Activated naive CD8-positive, alpha-beta T cell treated with anti-CD3 and anti-CD28 coated beads, Interleukin-2, amount 10 ng/mL, durations not matched to agents 7 days and 5 days (primary cell): ENCODE measurements around the gene USP27X. TPM values are rescaled to one million over a fixed set of nuclear protein-coding genes. Genes with fewer than 3 reads are reported as not detected.

Experiments
- ATAC-seq: fragments of 150-1000 bp; cut with Tn5 transposase; one replicate; pipeline ENCODE4 v1.10.0; 2021; ENCODE audit warnings: low read depth, moderate library complexity
- POLR2A ChIA-PET: fragments of 350-600 bp; sonication (Branson Sonifier 250); formaldehyde crosslinking; loops from one replicate; lab custom pipeline; 2021; ENCODE audit warnings: antibody characterized with exemption; lab: Charles Lee
- DNase-seq: peaks from one replicate; pipeline ENCODE4 v3.0.0; 2021
- H3K27ac Mint-ChIP-seq: one replicate; pipeline ENCODE4 v1.8.0; 2022; ENCODE audit warnings: mild to moderate bottlenecking, mixed read lengths
- H3K27me3 Mint-ChIP-seq: one replicate; pipeline ENCODE4 v1.8.0; 2022; ENCODE audit warnings: mild to moderate bottlenecking, moderate library complexity, mixed read lengths
- H3K36me3 Mint-ChIP-seq: one replicate; pipeline ENCODE4 v1.8.0; 2021; ENCODE audit warnings: mild to moderate bottlenecking, mixed read lengths
- H3K4me1 Mint-ChIP-seq: one replicate; pipeline ENCODE4 v1.8.0; 2021; ENCODE audit warnings: mixed read lengths
- H3K4me3 Mint-ChIP-seq: one replicate; pipeline ENCODE4 v1.8.0; 2022; ENCODE audit warnings: mild to moderate bottlenecking, moderate library complexity, mixed read lengths
- H3K9me3 Mint-ChIP-seq: one replicate; pipeline ENCODE4 v1.8.0; 2021; ENCODE audit warnings: mixed read lengths
- total RNA-seq, 2 experiments: library from RNA; stranded (reverse); gene quantifications; one replicate each; pipeline ENCODE4 v1.2.3, GENCODE V29; 2021

USP27X gene
- total RNA-seq, 2 experiments from 2014 or later = 3.3 to 3.5 TPM

DNA sequence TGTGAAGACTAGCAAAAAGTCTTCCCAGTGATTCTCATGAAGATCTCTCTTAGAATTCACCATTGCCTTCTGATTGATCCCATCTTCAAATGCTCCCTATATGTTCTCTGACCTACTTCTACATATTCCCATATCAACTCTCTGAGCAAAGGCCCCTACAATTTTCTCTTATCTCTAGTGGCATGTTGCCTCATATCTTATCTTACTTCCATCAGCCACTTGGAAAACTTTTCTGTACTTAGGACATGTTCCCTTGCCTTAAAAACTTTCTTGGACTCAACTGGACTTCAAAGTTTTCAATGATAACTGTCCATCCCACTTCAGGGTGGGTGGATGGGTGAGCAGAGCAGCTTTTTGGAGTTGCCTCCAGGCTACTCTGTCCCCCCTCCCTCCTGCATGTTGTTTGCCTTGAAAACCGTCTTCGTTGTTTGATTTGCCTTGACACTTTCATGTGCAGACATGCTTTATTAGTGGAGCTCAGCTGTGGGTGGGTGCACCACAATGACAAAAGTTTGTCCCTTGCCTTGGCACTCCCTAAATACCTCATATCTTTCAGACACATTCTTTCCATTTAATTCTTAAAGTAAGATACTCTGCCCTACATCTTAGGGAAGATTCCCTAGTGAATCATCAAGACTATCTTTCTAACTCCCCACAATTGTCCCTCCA is 18.3 kb upstream of the USP27X start:
- DNase-seq = no peak
- Mint-ChIP-seq H3K27ac (no peak overlapping the region), H3K4me3 (no peak overlapping the region), H3K4me1 (no peaks in the 10 kb centered on the region), H3K9me3 (no peaks in the 10 kb centered on the region), H3K36me3 (no peaks in the 10 kb centered on the region), H3K27me3 (no peaks in the 10 kb centered on the region)
- POLR2A ChIA-PET = no interaction called here
- no peak for ATAC-seq

DNA sequence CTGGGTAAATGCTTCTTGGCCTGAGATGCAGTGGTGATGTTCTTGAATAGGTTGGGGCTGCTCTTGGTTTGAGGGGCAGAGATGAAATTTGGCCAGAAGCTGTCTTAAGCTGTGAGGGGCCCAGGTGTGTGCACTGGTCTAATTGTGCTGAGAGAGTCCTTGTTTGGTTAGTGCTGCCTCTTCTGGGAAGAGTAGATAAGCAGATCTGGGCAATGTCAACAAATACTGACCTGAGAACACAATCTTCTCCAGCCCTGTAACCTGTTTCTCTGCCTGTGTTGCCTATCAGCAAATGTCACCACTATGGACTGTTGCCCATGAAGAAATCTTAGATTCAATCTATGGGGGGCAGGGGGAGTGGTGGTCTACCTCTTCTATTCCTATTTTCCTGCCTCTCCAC is 17.2 kb upstream of the USP27X start:
- Mint-ChIP-seq H3K9me3 (no peaks in the 10 kb centered on the region), H3K36me3 (no peaks in the 10 kb centered on the region), H3K4me3 (no peak overlapping the region), H3K27me3 (no peaks in the 10 kb centered on the region), H3K27ac (no peak overlapping the region), H3K4me1 (no peaks in the 10 kb centered on the region)
- POLR2A ChIA-PET = no interaction called here
- DNase-seq (no peak), ATAC-seq (no peak)

DNA sequence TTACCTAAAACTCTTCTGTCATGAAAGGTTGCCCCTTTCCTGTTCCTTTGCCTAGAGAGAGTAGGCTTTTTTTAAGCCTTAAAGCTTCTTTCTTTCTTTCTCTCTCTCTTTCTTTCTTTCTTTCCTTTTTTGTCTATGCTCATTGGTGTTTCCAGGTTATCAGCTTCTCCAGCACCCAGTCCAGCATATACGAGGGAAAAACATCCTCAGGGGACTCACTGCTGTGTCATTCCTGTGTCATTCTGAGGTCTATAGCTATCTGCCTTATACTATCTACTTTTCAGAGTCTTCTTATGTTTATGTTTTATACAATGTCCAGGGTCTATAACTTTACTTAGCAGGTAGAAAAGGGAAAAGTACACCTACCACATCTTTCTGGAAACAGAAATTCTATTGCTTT is 10.5 kb upstream of the USP27X start:
- H3K4me3 Mint-ChIP-seq = no peak overlapping the region
- no peaks in the 10 kb centered on the region for H3K36me3 Mint-ChIP-seq
- H3K9me3 Mint-ChIP-seq = no peaks in the 10 kb centered on the region
- ATAC-seq = no peak
- peaks cover 15% of the 10 kb centered on the region for H3K27me3 Mint-ChIP-seq
- no peak for DNase-seq
- no peaks in the 10 kb centered on the region for H3K4me1 Mint-ChIP-seq
- POLR2A ChIA-PET = no interaction called here
- no peak overlapping the region for H3K27ac Mint-ChIP-seq

DNA sequence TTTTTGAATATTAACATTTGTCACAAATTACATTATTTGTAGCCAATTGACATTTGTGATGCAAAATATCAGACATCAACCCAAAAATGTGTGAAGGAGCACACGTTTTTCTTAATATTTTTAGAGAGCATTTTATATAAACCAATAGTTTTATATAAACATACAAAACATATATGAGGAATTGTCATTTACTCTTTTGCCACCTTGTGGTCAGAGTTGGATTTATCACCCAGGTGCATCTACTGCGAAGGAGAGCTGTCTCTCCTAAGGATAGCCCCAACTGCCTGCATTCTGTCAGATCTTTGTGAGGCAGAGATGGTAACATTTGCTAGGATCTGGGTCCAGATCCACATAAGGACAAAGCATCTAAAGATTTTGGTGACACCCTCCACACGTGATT is 2.5 kb upstream of the USP27X start:
- no peak for ATAC-seq
- Mint-ChIP-seq H3K4me3 (no peak overlapping the region), H3K27ac (no peak overlapping the region), H3K4me1 (peaks cover 10% of the 10 kb centered on the region), H3K36me3 (peaks cover 2% of the 10 kb centered on the region), H3K27me3 (peaks cover 6% of the 10 kb centered on the region), H3K9me3 (no peaks in the 10 kb centered on the region)
- POLR2A ChIA-PET = no interaction called here
- DNase-seq = no peak

DNA sequence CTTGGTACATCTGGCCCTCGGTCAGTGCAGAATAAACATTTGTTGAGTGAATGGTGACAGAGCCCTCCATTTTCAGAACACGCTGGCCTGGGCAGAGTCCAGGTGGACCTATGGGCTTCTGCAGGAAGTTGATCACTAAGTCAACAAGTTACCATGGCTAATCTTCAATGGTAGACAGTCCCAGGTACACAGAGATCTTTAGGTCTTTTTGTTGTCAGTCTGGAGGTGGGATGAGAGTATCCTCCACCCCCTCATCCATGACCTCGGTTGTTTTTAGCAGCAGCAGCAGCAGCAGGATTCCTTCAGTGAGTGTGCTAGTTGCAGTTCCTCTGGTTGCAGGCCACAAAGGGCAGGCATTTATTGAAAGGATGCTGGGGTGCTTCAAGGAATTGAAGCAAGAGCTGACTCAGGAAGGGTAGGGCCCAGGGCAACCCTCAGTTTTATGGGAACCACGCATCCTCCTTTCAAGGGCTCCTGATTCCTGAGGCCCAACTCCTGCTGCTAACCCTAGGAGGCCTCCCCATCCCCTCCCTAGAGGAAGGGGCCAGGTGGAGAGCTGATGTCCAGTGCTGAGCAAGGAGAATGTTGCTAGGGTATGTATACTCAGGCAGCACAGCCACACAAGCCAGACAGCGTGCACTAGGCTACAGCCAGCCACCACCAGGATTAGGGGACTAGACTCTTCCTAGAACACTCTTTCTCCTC is 1.7 kb upstream of the USP27X start:
- no peak overlapping the region for H3K27ac Mint-ChIP-seq

DNA sequence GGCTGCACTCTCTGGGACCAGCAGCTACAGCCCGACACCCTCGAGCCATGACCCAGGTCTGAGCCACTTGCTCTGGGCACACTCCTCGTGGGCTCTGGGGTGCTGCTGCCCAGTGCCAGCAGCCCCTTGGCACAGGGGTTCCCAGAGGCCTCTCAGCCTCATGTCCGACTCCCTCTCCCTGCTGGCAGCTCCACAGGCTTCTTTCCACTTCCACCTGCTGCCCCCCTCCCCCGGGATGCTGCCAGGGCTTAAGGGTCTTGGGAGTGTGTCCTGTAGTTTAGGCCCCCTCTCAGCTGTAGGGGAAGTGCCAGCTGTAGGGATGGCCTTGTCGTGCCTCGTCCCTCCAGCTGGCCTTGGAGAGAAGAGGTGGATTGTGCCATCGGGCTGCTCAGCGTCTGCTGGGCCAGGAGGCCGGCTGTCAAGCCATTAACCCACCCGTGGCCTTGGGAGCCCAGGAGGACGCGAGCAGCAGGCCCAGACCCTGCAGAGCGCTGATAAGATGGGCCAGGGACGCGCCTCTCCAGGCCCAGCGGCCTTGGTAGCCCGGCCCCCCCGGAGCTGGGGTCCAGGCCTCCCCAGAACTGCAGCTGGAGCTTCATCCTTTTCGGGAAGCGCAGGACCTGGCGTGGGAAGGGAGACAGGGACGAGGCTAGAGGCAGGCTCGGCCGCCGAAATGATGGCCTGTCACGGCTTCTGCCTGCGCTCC is 1.0 kb upstream of the USP27X start:
- Mint-ChIP-seq H3K4me1 (peaks cover 10% of the 10 kb centered on the region), H3K9me3 (no peaks in the 10 kb centered on the region), H3K4me3 (peak overlapping the region; percentile 74), H3K27ac (no peak overlapping the region), H3K27me3 (peaks cover 6% of the 10 kb centered on the region), H3K36me3 (peaks cover 2% of the 10 kb centered on the region)
- POLR2A ChIA-PET = interaction anchor here (0.7 to 2.0 kb wide), 2 partner anchors 31 to 44 kb away, joined by 3 to 6 read pairs; partner anchors contain the start of gene CLCN5
- DNase-seq (no peak), ATAC-seq (no peak)

More for the DNA sequence above, 1.7 kb upstream of the USP27X start:
- Mint-ChIP-seq H3K4me1 (peaks cover 10% of the 10 kb centered on the region), H3K36me3 (peaks cover 2% of the 10 kb centered on the region), H3K4me3 (no peak overlapping the region), H3K27me3 (peaks cover 6% of the 10 kb centered on the region), H3K9me3 (no peaks in the 10 kb centered on the region)
- DNase-seq (peak; percentile 27), ATAC-seq (no peak)
- POLR2A ChIA-PET = no interaction called here

DNA sequence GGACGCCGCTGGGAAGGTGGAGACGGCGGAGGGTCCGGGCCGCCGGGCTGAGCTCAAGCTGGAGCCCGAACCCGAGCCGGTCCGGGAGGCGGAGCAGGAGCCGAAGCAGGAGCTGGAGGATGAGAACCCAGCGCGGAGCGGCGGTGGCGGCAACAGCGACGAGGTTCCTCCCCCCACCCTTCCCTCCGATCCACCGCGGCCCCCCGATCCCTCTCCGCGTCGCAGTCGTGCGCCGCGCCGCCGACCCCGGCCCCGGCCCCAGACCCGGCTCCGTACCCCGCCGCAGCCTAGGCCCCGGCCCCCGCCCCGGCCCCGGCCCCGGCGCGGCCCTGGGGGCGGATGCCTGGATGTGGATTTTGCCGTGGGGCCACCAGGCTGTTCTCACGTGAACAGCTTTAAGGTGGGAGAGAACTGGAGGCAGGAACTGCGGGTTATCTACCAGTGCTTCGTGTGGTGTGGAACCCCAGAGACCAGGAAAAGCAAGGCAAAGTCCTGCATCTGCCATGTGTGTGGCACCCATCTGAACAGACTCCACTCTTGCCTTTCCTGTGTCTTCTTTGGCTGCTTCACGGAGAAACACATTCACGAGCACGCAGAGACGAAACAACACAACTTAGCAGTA is 483 bp downstream of the USP27X start:
- POLR2A ChIA-PET = interaction anchor here (1.5 to 2.0 kb wide), 2 partner anchors 36 to 43 kb away, joined by 3 to 6 read pairs; partner anchors contain the start of gene CLCN5
- DNase-seq (no peak), ATAC-seq (no peak)
- peak overlapping the region; percentile 77 for H3K4me3 Mint-ChIP-seq
- H3K27ac Mint-ChIP-seq = peak overlapping the region; percentile 80
- H3K9me3 Mint-ChIP-seq = no peaks in the 10 kb centered on the region
- peaks cover 2% of the 10 kb centered on the region for H3K36me3 Mint-ChIP-seq
- H3K4me1 Mint-ChIP-seq = peaks cover 10% of the 10 kb centered on the region
- peaks cover 3% of the 10 kb centered on the region for H3K27me3 Mint-ChIP-seq

DNA sequence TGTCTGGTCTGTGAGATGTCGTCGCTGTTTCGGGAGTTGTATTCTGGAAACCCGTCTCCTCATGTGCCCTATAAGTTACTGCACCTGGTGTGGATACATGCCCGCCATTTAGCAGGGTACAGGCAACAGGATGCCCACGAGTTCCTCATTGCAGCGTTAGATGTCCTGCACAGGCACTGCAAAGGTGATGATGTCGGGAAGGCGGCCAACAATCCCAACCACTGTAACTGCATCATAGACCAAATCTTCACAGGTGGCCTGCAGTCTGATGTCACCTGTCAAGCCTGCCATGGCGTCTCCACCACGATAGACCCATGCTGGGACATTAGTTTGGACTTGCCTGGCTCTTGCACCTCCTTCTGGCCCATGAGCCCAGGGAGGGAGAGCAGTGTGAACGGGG is 1.4 kb downstream of the USP27X start:
- H3K27ac Mint-ChIP-seq = no peak overlapping the region
- H3K36me3 Mint-ChIP-seq = peaks cover 2% of the 10 kb centered on the region
- H3K9me3 Mint-ChIP-seq = no peaks in the 10 kb centered on the region
- no peak for ATAC-seq
- H3K4me1 Mint-ChIP-seq = peaks cover 10% of the 10 kb centered on the region
- no peak for DNase-seq
- peaks cover under 1% of the 10 kb centered on the region for H3K27me3 Mint-ChIP-seq
- POLR2A ChIA-PET = interaction anchor here (1.5 kb wide), 1 partner anchor 35 kb away, joined by 3 read pairs; no protein-coding TSS in a partner anchor
- H3K4me3 Mint-ChIP-seq = no peak overlapping the region

DNA sequence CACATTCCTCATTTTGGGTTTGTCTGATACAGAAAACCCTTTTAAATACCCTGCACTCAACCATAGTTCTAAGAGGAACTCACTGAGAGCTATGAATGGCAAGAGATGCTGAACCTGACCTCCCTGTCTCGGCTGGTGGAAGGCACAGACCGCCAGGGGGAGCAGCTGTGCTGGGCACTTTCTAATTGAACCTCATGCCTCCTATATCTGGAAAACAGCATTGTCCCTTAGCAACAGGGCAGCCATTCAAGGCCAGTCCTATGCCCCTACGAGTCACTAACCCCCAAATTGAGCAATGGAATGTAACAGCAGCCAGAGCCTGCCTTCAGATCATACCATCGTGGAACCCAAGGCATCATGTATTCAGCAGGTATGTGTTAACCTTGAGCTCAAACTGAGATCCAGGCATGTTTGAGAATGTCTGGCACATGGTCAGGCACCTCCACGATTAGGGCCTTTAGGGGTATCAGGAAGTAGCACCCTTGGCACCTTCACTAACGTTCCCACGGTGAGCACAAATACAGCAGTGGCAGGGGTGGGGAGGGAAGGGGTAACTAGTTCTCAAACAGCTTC is 5.1 kb downstream of the USP27X start:
- Mint-ChIP-seq H3K27ac (no peak overlapping the region), H3K4me3 (no peak overlapping the region), H3K9me3 (no peaks in the 10 kb centered on the region), H3K36me3 (peaks cover 2% of the 10 kb centered on the region), H3K4me1 (peaks cover 4% of the 10 kb centered on the region), H3K27me3 (no peaks in the 10 kb centered on the region)
- ATAC-seq (peak; percentile 20), DNase-seq (peak; percentile 64)
- POLR2A ChIA-PET = no interaction called here

DNA sequence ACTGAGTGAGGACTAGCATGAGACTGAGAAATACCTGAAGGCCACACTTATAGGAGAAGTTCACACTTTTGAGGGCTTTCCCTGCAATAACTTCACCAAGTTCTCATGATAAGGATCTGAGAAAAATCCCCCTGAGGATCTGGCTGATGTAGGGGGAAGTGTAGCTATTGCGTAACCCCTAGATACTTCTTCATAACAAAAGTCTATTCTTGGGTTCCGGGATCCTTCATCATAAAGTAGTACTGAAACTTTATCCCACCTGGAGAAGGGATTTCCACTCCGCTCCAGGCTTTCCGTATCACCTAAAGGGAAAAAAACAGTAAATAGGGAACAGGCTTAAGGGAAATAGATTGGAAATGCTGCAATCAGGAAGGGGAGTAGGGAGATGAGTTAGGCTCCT is 13.3 kb downstream of the USP27X start:
- Mint-ChIP-seq H3K9me3 (peaks cover 3% of the 10 kb centered on the region), H3K36me3 (no peaks in the 10 kb centered on the region), H3K4me1 (no peaks in the 10 kb centered on the region), H3K27me3 (peaks cover 4% of the 10 kb centered on the region), H3K27ac (no peak overlapping the region), H3K4me3 (no peak overlapping the region)
- no peak for DNase-seq
- POLR2A ChIA-PET = no interaction called here
- no peak for ATAC-seq

DNA sequence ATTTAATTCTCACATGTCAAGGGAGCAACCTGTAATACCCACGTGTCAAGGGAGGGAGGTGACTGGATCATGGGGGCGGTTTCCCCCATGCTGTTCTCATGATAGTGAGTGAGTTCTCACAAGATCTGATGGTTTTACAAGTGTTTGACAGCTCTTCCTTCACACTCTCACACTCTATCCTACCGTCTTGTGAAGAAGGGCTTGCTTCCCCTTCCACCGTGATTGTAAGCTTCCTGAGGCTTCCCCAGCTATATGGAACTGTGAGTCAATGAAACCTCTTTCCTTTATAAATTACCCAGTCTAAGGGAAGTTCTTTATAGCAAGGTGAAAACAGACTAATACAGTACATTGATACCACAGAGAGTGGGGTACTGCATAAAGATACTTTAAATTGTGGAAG is 17.7 kb downstream of the USP27X start:
- Mint-ChIP-seq H3K4me1 (no peaks in the 10 kb centered on the region), H3K9me3 (peaks cover 3% of the 10 kb centered on the region), H3K36me3 (no peaks in the 10 kb centered on the region), H3K27me3 (peaks cover 6% of the 10 kb centered on the region), H3K27ac (no peak overlapping the region), H3K4me3 (no peak overlapping the region)
- POLR2A ChIA-PET = no interaction called here
- no peak for ATAC-seq
- no peak for DNase-seq

DNA sequence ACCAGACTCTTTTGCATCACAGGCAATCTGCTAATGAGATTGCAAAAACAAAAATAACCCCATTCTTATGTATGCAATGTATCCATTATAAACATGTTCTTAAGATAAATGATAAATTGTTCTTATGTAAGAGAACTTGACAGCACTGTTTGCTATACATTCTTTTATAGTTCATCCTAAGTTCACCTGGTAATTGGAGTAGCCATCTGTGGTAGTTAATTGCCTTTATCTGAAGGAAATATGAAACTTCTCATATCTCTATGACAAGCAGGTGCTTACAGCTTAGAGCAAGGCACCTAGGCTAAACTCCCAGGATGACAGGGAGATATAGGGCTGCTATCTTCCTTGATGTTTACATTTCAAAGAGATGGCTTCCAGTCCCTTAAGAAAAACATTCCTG is 21.8 kb downstream of the USP27X start:
- DNase-seq (no peak), ATAC-seq (no peak)
- Mint-ChIP-seq H3K9me3 (peaks cover 2% of the 10 kb centered on the region), H3K36me3 (no peaks in the 10 kb centered on the region), H3K4me1 (no peaks in the 10 kb centered on the region), H3K27me3 (peaks cover 12% of the 10 kb centered on the region), H3K27ac (no peak overlapping the region), H3K4me3 (no peak overlapping the region)
- POLR2A ChIA-PET = no interaction called here

DNA sequence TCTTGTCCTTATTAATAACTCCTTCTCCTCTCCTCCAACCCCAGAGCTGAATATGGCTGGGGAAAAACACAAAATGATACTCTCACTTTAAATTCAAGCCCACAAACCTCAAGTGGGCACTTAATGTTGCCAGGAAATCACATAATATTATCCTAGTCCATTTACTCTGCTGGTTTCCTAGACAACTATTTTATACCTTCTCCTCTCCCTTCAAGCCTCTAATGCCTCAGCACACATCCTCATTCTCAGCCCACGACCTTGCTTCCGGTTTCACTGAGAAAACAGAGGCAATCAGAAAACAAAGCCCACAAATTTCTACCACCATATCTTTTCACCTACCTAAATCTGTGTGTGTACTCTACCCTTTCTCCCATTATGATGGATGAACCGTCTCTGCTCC is 31.1 kb downstream of the USP27X start:
- Mint-ChIP-seq H3K27ac (peak overlapping the region; percentile 82), H3K27me3 (no peaks in the 10 kb centered on the region), H3K4me3 (peak overlapping the region; percentile 37), H3K4me1 (peaks cover 11% of the 10 kb centered on the region), H3K36me3 (no peaks in the 10 kb centered on the region), H3K9me3 (no peaks in the 10 kb centered on the region)
- POLR2A ChIA-PET = no interaction called here
- DNase-seq = no peak
- ATAC-seq = peak; percentile 67
